Esophagus muscularis mucosa (tissue), 3 donors: ENCODE measurements around the gene RTN4IP1.

Experiments
- CTCF ChIP-seq, 3 experiments: fragments of 200-600 bp in 2 of 3; fragments of 450-650 bp in 1 of 3; sonication (generic) in 2 of 3; IDR thresholded peaks; one replicate each; pipeline ENCODE4 v1.5.1; 2017 to 2019; ENCODE audit warnings: antibody characterized with exemption in 3 of 3, mild to moderate bottlenecking in 2 of 3, moderate library complexity in 1 of 3
- POLR2A ChIP-seq: fragments of 450-650 bp; IDR thresholded peaks from one replicate; pipeline ENCODE4 v1.6.1; 2017; ENCODE audit warnings: antibody characterized with exemption, moderate library complexity, mild to moderate bottlenecking, low read depth

GRCh38 chr6:106667022-106667402 is 37.7 kb upstream of the RTN4IP1 start:
- TF ChIP-seq POLR2A, result no peak
- no peak for TF ChIP-seq CTCF (IDR thresholded peaks at IDR 0.05)
